Measurements from ENCODE around the gene TEX54.

DNA sequence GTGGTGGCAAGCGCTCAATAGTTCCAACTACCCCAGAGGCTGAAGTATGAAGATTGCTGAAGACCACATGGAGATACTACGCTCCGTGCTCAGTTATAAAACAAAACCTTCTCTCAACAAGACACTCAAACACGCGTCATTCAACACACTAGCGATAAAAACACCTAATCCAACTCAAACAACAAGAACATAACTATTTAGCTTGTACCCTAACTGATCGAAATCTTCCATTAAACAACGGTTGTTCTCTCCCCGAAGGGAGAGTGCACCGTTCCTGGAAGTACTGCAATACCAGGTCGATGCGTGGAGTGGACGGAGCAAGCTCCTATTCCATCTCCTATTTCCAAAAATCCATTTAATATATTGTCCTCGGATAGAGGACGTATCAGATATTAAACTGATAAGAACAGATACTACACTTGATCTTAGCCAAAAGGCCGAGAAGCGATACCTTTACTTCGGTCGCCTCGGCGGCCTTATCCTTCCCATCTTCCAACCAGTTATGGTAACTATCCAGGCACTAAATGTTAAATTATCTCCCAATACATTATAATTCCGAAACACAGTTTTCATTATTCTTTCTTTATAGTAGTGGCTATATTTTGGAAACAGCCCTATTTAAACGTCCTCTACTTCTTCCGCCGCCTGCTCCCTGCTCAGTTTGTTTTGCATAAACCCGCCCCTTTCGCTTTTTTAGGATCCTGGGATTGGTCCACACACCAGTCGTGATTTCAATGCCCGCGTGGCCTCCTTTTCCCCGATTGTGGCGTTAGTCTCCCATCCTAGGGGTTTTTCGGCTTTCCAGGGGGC is 8.9 kb upstream of the TEX54 start:
- TF ChIP-seq, protein P1, sequence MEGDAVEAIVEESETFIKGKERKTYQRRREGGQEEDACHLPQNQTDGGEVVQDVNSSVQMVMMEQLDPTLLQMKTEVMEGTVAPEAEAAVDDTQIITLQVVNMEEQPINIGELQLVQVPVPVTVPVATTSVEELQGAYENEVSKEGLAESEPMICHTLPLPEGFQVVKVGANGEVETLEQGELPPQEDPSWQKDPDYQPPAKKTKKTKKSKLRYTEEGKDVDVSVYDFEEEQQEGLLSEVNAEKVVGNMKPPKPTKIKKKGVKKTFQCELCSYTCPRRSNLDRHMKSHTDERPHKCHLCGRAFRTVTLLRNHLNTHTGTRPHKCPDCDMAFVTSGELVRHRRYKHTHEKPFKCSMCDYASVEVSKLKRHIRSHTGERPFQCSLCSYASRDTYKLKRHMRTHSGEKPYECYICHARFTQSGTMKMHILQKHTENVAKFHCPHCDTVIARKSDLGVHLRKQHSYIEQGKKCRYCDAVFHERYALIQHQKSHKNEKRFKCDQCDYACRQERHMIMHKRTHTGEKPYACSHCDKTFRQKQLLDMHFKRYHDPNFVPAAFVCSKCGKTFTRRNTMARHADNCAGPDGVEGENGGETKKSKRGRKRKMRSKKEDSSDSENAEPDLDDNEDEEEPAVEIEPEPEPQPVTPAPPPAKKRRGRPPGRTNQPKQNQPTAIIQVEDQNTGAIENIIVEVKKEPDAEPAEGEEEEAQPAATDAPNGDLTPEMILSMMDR (IDR thresholded peaks at IDR 0.05) = no peak
- TF ChIP-seq POLR2A (IDR thresholded peaks at IDR 0.05) = peak; percentile 100
